ENCODE measurements around the gene PIPOX.

The PIPOX gene

GRCh38 chr17:29018788-29019474 lies 24.0 kb upstream of the PIPOX start:
- DNase-seq (ENCODE audit: low read depth in 1 of 2, low spot score in 1 of 2), result no peak

GRCh38 chr17:29019475-29020181 lies 23.3 kb upstream of the PIPOX start:
- no peak for DNase-seq (ENCODE audit: low read depth in 1 of 2, low spot score in 1 of 2)

- no peak for DNase-seq (ENCODE audit: low read depth in 1 of 2, low spot score in 1 of 2)
These were observed 22.4 kb upstream of the PIPOX start for GRCh38 chr17:29020576-29020975.

- no peak for DNase-seq (ENCODE audit: low read depth in 1 of 2, low spot score in 1 of 2)
These were observed 21.7 kb upstream of the PIPOX start for GRCh38 chr17:29021226-29021625.

- DNase-seq (ENCODE audit: low read depth in 1 of 2, low spot score in 1 of 2), result no peak
These were observed 20.9 kb upstream of the PIPOX start for GRCh38 chr17:29022074-29022473.

GRCh38 chr17:29024316-29024952 lies 18.5 kb upstream of the PIPOX start:
- DNase-seq (ENCODE audit: low read depth in 1 of 2, low spot score in 1 of 2), result no peak

GRCh38 chr17:29031488-29031887 lies 11.5 kb upstream of the PIPOX start:
- DNase-seq (ENCODE audit: low read depth in 1 of 2, low spot score in 1 of 2), result no peak

GRCh38 chr17:29032013-29032856 lies 10.7 kb upstream of the PIPOX start:
- no peak for DNase-seq (ENCODE audit: low read depth in 1 of 2, low spot score in 1 of 2)

GRCh38 chr17:29032857-29033197 lies 10.1 kb upstream of the PIPOX start:
- no peak for DNase-seq (ENCODE audit: low read depth in 1 of 2, low spot score in 1 of 2)

- DNase-seq (ENCODE audit: low read depth in 1 of 2, low spot score in 1 of 2), result no peak
These were observed 8.4 kb upstream of the PIPOX start for GRCh38 chr17:29034510-29034909.

- DNase-seq (ENCODE audit: low read depth in 1 of 2, low spot score in 1 of 2), result no peak
These were observed 6.4 kb upstream of the PIPOX start for GRCh38 chr17:29036584-29036983.

- no peak for DNase-seq (ENCODE audit: low read depth in 1 of 2, low spot score in 1 of 2)
These were observed 5.2 kb upstream of the PIPOX start for GRCh38 chr17:29037739-29038084.

GRCh38 chr17:29038085-29038795 lies 4.7 kb upstream of the PIPOX start:
- DNase-seq (ENCODE audit: low read depth in 1 of 2, low spot score in 1 of 2), result no peak

GRCh38 chr17:29039764-29040598 lies 3.0 kb upstream of the PIPOX start:
- DNase-seq (ENCODE audit: low read depth in 1 of 2, low spot score in 1 of 2), result no peak

GRCh38 chr17:29041091-29041490 lies 1.9 kb upstream of the PIPOX start:
- no peak for DNase-seq (ENCODE audit: low read depth in 1 of 2, low spot score in 1 of 2)

- no peak for DNase-seq (ENCODE audit: low read depth in 1 of 2, low spot score in 1 of 2)
These were observed 1.4 kb upstream of the PIPOX start for GRCh38 chr17:29041571-29041970.

- DNase-seq (ENCODE audit: low read depth in 1 of 2, low spot score in 1 of 2), result no peak
These were observed 789 bp upstream of the PIPOX start for GRCh38 chr17:29042026-29042678.

GRCh38 chr17:29043539-29044145 lies 701 bp downstream of the PIPOX start:
- DNase-seq (ENCODE audit: low read depth in 1 of 2, low spot score in 1 of 2), result no peak

- no peak for DNase-seq (ENCODE audit: low read depth in 1 of 2, low spot score in 1 of 2)
These were observed 2.1 kb downstream of the PIPOX start for GRCh38 chr17:29045026-29045425.

All from activated CD4-positive, alpha-beta T cell treated with anti-CD3 and anti-CD28 coated beads, Interleukin-2, amount 50 U/mL, for 24 hours (primary cell).